GM18520 (cell line): ENCODE results near the gene NKAIN4.

Experiments used
- ATAC-seq: cut with Tn5 transposase; IDR thresholded peaks from one replicate; pipeline ENCODE4 v1.9.1; 2021; ENCODE audit not compliant: unreplicated experiment

Gene NKAIN4

DNA sequence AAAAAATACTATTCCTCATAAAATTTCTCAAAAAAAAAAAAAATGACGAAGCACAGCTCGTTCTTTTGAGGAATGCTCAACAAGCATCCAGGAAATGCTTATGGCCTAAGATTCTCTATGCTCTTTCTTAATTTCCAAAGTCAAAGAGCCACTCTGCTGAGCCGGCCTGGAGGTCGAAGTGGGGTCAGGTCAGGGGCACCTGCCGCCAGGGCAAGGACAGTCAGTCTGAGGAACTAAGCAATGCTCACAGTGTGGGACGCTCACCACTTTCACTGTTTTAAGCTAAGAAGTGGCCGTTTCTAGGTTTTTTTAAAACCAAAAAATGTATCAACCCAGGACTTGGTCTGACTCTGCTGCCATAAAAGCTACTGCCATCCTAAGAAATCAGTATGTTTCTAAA is 55.7 kb downstream of the NKAIN4 start:
- ATAC-seq: no peak

DNA sequence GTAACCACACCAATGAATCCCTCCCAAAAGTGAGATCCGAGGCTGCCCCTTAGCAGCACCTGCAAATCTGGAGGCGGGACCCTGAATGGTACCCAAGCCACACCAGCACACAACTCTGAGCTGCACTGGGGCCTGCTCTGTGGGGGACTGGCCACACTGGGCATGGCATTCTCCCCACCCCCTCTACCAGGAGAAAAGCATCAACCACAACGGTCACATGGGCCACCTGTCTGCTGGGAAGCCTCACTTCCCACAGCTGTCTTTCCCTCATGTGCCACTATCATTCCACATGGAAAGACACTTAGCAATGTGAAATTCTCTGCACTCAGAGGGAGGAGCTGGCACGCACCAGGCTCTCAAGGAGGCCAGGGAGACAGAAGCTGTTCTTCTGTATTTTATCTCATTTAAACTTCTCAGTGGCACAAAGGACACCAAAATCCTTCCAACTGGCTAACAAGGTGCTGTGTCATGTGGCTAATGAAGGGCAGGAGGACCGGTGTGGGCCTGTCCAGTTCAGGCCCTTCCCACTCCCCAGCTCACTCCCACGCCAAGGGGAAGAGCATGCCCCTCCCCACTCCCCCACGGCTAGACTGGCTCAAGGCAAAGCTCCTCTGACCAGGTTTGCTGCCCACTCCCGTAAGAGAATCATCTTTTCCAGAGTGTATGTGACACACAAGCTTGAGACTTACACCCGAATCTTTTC is 57.3 kb downstream of the NKAIN4 start:
- ATAC-seq: no peak

DNA sequence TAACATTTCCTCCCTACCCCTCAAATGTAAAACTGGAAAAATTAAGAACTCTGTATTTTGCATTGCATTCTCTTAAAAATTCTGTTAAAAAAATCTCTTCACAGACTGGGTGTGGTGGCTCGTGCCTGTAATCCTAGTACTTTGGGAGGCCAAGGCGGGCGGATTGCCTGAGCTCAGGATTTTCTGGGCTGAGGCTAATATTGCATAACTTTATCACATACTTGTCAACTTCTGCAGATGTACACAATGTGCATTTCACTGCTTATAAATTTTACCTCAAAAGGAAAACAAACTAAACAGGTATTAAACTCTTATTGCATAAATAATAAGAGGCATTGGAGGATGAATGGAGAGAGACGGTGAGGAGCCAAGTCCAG is 59.5 kb downstream of the NKAIN4 start:
- no peak for ATAC-seq

DNA sequence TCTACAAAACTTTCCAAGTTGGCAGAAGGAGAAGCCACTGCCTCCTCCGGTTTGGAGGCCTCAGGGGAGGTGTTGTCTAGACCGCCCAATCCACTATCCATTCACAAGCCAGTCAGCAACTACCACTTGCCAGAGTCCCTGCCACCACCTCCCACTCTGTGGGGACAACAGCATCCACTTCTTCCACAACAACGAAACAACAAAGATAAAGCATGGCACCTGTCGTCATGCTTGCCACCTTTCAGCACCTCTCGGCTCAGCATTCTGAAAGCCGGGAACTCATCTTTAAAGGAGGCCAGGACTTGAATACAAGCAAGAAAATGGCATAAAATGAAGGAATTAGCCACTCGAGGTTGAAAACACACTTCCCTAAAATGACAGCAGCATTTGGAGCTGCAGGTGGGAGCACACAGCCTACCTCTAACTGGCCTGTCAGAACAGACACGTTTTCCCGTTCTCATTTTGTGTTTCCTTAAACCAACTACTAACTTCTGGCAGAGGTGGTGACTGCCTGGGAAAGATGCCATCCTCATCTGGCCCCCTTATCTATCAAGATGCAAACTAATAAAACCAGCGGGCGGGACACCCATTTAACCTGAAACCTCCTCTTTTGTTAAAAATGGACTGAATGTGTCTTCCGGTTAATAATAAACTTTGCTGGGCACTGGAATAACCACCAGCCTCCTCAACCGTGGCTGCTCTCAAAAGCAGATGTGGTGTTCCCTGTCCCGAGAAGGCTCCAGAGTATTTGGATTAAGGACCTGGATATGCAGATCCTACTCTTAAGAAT is 60.1 kb downstream of the NKAIN4 start:
- ATAC-seq: no peak

DNA sequence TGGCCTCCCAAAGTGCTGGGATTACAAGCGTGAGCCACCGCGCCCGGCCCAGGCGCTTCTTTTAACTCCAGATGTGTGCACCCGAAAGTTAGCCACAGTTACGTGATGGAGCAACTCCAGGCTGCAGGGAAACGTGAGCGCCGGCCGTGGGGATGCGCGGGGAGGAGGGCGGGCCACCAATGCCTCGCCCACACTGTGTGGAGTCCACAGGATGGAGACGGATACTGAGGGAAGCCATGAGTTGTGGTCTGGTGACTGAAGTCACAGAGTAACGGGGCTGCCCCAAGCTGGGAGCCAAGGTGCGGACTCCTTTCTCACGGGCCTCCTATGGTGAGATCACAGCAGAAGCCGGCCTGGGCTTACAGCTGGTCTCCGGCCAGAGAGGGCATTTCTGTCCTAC is 61.5 kb downstream of the NKAIN4 start:
- ATAC-seq: no peak

DNA sequence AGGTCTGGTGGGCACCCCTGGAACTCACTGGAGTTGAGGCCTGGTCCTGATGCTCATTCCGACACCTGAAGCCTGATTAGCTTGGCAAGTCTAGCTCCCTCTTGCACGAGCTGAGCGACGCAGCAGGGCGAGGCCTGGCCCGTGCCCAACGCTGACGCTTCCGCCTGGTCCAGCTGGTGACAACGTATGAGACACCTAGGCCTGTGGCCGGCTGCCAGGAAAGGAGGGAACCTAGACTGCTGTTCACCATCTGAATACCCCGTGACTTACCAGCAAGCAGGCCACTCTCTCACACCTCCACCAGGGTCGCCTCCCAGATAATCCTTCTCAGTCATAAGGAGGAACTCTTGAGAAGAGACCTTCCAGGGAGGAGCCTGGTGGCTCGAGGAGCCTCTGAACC is 62.9 kb downstream of the NKAIN4 start:
- no peak for ATAC-seq

DNA sequence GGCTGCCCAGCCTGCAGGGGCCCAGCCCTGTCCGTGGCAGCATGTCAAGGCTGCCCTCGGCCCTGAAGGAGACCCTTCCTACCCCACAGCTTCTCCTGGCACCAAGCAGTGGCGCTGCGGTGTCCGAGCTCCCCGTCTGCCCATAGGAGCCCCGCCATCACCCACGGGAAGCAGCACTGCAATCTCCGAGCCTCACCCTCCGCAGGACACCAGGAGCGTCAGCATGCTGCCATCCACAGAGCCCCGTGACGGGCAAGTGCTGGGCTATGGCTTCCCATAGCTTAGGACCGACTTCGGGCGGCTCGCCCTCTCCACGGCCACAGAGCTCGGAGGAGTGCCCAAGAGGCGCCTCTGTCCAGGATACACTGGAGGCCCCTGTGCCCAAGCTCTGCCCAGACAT is 63.4 kb downstream of the NKAIN4 start:
- no peak for ATAC-seq
